NCI-H774 (cell line): ENCODE data around the gene ZNF462.

Source experiments
- DNase-seq: peaks from one replicate; lab custom pipeline; 2025; lab: John Stamatoyannopoulos, UW

ZNF462 gene

DNA sequence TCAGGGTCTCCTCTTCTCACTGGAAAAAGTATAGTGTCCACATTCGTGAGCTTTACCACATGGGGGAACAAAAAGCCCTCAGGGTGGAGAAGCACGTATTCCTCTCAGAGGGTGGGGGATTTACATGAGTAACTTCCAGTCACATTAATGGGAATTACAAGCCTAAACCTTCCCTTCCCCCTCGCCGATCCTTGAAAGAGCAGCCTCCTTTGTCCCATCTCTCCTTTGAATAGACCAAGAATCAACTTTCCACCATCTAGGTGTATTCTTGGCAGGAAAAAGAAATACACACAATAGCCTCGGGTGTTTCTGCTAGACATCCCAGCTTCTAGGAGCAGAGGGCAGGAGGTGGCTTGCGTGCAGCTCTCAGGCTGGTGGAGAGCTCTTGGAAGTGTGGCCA lies 144.4 kb downstream of the ZNF462 start:
- DNase-seq, result no peak

DNA sequence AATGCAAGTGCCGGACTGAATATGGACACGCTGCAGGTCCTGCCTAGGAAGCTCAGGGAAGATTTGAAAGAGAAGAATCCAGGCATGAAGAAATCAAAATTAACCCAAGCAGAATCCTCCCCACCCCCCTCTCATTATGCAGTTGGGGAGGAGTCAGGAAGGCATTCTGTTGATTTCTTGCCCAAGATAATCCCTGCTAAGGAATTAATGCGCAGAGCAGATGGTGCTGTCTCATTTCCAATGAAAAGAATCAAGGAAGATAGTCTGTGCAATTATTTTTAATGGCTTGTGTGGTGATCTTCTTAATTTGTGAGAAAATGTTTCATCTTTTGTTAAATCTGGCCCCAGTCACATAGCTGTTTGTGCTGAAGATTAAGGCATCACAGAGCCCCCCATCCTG lies 145.0 kb downstream of the ZNF462 start:
- no peak for DNase-seq

DNA sequence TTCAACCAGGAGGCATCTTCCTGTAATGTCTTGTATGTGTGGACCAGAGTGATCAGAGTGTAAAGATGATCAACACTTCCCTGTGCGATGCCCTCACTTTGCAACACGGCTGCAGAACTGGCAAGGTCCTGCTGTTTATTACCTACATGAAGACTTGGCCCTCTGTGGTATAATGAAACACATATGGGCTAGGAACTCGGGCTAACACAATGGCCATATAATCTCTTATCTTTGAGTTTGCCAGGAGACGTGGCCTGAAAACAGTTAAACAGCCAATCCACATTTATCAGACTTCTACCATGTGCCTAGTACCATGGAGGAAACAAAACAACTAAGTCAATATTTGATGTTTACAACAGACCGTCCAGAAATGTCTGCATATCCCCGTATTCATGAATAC lies 145.5 kb downstream of the ZNF462 start:
- no peak for DNase-seq

DNA sequence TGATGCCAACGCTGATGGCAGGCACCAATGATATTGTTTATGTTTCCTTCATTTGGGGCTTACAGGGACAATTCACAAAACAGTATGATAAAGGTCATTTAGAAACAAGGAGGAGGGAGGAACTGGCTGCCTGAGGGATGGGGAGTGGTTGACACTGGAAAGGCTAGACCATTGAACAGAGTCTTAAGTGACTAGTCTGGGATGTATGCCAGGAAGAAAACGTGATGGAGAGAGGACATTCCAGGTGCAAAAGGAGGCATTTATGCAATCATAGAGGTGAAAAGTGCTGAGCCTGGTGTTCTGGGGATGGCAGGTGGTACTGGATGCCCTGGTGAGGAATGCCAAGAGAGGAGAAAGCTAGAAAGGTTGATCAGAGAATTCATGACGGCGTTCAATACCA lies 153.4 kb downstream of the ZNF462 start:
- no peak for DNase-seq

DNA sequence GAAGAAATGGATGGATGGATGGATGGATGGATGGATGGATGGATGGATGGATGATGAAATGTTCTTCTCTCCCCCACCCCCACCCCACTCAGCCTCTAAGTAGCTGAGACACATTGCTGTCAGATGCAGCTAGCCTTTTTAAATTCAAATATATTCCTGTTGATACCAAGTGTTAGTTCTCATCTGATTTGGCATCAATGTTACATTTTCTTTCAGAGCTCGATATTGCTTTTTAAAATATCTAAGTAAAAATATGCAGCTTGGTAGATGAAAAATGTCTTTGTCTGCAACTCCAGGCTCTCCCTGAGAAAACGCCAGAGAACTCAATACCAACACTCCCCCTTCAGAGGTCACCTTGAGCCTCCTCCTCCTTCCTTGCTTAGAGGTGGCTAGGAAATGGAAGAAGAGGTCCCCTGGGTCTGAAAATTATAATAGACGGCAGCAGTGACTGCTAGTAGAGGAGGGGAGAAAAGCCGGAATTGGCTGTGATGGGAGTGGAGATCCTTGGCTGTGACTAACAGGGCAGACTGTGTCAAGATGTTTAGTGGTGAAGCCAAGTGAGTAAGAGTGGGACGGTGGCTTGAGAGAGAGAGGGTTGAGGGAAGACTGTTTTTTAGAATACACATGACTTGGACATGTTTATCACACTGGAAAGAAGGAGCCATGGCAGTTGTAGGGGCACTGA lies 156.0 kb downstream of the ZNF462 start:
- no peak for DNase-seq

- no peak for DNase-seq
Observed at GRCh38 chr9:107020040-107020530, 157.1 kb downstream of the ZNF462 start.

DNA sequence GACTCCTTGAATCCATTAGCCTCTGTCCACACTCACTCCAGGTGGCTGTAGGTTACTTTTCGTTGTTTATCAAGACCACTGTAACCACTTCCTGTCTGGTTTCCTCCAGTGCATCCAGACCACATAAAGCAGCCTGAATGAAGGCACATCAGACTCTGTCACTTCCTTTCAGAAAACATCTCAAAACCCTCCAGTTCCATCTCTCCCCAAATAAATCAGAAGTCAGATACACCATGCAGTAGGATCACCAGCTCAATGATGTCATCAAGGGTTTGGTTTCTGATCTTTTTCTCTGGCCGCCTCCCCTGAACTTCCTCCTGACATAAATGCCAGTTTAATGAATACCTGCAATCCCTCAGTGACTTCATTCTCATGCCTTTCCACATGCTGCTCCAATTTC lies 161.2 kb downstream of the ZNF462 start:
- DNase-seq, result no peak

DNA sequence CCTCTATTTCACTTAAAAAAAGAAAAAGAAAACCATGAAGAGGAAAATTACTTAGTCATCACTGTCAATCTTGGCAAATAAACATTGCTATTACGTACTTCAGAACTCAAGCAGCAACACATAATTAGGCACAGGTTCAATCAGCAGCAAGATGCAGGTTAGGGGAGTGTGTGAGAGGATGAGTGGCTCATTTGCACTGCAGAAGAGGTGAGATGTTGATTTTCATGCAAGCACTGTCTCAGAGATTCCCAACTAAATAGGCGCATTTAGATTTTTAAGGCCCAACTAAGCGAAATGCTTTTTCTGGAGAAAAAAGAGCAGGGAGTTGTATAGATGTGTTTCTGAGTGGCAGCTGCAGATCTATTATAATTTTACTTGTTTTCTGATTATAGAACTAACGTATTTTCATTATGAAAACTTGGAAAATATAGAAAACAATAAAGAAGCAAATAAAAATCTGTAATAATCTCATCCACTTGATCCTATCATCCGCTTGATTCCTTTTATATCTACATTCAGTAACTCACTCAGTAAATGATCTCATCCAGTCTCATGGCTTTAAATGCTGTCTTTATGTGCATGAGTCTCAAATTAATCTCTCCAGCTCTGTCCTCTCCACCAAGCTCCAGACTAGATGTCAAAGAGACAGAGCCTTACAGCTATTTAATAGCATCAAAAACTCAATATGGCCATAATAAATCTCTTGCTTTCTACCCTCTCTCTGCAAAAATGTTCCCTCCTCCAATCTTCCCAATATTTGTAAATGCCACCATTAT lies 162.5 kb downstream of the ZNF462 start:
- DNase-seq, result no peak

DNA sequence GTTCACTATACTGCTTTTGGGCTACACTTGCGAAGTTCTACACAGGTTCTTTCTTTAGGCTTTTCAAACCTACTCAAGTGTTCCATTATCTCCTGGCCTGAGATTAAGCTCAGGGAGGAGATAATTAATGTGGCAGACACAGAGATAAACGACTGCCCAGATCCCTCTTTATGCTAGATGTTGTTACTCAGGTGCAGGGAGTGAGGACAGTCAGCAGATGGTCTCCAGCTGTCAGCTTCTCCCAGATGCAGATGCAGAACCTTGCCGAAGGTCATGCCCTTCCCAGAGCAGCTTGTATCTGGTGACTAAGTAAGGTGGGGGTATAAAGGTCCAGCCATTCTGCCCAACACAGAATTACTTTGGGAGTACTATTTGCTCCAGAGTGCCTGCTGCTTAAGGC lies 166.2 kb downstream of the ZNF462 start:
- no peak for DNase-seq

- no peak for DNase-seq
Observed at GRCh38 chr9:107033966-107034365, 171.0 kb downstream of the ZNF462 start.

DNA sequence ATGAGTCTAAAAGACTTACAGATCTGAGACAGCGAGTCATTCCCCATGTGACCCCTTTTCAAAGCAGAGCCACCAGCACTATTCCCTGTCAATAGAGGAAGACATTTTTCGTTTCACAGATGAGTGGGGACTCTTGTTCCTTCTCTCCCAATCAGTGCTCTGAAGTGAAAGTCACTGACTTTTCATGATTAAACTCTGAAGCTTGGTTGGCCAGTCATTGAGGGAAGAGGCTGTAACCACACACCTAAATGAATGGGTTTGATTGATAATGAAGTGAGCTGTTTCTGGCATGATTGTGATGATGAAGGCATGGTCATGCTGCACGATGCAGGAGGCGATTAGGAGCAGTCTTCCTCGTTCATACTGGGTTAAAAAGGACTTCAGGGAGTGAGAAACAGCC lies 171.9 kb downstream of the ZNF462 start:
- no peak for DNase-seq

GRCh38 chr9:107036367-107036766 lies 173.4 kb downstream of the ZNF462 start:
- DNase-seq, result no peak

DNA sequence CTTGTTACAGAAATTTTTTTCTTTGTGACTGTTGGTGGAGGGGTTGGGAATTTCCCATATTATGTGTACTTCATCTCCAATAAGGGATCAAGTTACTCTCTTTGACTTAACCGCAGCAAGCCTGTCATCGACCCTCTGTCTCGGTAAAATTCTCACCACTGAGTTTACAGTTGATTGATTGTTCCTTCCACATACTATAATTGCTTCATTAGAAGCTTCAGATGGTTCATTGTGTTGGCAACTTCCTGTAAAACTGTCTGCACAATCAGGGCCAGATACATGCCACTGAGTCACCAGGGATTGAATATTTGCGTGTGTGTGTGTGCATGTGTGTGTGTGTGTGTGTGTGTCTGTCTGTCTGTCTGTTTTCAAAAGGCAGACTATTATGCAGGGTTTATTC lies 176.6 kb downstream of the ZNF462 start:
- DNase-seq, result no peak

- no peak for DNase-seq
Observed at GRCh38 chr9:107042606-107043005, 179.6 kb downstream of the ZNF462 start.

DNA sequence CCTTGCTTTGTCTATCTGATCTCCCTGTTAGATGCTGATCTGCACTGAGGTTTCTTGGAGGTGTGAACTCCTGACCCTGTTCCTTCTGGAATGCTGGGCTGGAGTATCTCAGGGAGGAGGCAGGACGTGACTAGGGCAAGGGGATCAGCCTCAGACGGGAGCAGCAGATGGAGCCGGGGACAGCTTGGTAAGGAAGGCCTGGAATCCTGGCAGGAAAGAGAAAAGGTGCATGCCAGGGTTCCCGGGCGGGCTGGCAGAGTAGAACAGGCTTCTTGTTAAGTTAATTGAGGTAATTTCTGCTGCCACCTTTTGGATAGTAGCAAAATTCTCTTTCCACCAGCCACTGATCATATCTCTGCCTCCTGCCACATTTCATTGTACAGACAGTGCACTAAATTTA lies 180.9 kb downstream of the ZNF462 start:
- DNase-seq, result no peak

DNA sequence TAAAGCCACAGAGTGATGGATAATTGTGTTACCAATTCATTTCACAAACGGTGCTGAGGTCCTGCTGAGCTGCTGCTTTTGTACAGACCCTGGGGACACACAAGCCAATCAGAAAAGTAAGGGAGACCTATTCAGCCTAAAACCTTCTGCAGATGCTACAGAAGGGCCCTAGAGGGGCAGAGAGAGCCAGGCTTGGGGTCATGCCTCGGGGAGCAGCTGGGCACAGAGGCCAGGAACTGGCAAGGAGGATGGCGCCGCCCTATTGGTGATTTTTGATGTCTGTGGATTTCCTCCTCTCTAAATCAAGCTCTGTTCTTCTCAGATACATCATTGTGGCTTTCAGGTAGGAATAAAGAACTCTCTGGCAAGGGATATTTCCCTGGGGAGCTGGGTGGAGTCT lies 181.9 kb downstream of the ZNF462 start:
- no peak for DNase-seq

- no peak for DNase-seq
Observed at GRCh38 chr9:107046692-107047091, 183.7 kb downstream of the ZNF462 start.

DNA sequence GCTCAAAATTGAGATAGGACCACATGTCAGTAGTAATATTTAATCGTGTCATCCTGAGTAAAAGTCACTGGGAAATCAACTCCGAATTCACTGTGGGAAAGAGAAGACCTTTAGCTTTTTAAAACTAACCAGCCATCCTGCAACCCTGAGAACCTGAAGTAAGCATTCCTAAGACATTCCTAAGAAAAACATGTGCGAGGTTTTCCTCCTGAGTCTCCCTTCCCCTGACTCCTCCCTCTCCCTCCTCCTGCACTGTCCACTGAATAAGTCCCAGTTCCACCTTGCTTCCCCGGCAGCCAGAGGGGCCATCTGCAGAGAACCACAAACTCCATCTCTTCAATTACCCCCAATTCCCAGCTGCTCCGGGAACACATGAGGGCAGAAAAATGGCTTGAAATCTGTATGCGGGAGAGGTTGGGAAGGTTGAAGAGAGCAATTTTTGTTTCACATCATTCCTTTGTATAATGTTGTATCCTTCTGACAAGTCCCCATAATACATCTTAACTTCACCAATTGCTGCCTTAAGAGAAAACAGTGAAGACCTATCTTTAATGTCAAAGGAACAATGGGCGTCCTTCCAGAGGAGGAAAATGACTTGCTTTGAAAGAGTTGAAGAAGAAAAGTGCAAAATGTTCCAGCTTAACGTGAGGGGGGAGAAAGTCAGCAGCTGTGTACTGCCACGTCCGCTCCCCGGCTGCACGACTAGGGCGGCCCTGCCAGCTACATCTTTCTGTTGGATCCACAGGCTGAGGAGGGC lies 186.3 kb downstream of the ZNF462 start:
- no peak for DNase-seq

DNA sequence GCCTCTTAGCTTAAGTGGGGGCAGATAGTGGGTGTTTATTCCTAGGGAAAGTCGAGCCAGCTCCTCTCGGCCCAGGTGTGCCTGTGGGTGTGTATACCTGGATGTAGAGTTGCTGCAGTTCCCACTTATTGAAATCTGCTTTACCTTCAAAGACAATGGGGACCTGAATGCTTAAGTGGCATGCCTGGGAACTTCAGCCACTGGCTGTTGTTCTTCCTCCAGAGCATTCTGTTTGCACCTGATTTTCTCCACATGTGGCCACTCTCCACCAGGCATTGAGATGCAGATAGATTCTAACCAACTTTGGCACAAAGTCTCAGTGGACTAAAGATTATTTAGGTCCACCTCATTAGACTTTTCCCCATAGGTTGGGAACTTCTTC lies 186.8 kb downstream of the ZNF462 start:
- no peak for DNase-seq

GRCh38 chr9:107051392-107051791 lies 188.4 kb downstream of the ZNF462 start:
- no peak for DNase-seq

GRCh38 chr9:107054146-107054545 lies 191.2 kb downstream of the ZNF462 start:
- DNase-seq, result no peak

DNA sequence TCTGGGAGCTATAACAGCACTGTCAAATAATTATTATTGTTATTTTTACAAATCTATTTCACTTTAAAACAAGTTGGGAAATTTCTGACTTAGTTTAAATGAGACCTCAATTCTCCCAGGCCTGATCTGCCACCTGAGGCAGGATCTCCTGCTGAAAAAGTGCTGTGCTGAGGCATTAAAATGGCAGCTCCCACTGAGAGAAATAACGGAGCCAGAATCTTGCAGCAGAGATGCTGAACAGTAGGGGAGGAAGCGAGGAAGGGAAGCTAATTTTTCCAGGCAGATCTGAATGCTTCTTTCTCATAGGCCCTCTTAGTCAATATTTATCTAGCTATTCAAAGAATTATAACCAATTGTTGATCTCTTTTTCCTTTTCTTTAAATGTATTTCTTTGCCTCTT lies 196.3 kb downstream of the ZNF462 start:
- no peak for DNase-seq

DNA sequence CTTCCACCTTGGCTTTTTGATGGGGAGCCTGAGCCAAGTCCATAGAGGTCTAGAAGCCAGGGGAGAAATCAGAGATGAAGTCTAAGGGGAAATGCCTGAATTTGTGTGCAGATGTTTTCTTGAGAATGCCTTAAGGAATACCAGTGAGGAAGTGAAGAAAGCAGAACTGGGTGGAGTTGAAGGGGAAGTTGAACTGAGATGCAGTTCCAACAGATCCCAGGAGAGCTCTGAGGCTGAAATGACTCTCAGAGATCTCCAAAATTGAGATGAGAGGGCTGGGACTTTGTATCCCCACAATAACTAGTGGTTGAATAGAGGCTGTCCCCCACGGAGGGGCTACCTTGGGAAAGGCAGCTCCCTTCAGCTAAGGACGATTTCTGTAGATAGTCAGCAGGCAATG lies 197.1 kb downstream of the ZNF462 start:
- DNase-seq, result no peak
